GM18858 (cell line): ENCODE results near the gene MACF1.

Experiments
- ATAC-seq: cut with Tn5 transposase; IDR thresholded peaks from one replicate; pipeline ENCODE4 v1.9.1; 2021; ENCODE audit not compliant: unreplicated experiment

MACF1 gene

DNA sequence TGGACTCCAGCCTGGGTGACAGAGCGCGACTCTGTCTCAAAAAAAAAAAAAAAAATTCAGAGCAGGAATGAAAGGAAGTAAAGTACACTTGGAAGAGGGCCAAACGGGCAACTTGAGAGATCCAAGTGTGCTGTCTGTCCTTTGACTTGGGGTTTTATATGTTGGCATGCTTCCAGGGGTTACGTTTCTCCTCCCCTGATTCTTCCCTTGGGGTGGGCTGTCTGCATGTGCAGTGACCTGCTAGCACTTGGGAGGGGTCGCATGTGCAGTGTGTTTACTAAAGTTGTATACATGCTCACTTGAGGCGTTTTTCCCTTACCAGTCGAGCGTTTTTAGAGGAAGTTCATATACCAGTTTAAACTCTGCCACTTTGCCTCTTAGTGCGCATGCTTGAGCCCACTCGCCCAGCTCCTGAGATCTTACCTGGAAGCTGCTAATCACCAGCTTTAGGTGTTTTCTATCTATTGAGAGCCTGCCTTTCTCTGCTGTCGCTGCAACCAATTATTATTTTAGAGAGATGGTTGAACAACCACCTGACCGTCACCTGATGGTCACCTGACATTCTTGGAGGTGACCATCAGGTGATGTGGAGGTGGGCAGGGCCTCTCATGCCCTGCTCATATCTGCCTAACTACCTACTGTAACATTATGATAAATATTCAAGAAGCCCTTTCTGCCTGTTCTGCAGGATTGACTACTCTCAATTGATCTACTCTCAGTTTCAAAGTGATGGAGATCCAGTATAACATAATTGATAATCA lies 140.1 kb downstream of the MACF1 start:
- no peak for ATAC-seq

DNA sequence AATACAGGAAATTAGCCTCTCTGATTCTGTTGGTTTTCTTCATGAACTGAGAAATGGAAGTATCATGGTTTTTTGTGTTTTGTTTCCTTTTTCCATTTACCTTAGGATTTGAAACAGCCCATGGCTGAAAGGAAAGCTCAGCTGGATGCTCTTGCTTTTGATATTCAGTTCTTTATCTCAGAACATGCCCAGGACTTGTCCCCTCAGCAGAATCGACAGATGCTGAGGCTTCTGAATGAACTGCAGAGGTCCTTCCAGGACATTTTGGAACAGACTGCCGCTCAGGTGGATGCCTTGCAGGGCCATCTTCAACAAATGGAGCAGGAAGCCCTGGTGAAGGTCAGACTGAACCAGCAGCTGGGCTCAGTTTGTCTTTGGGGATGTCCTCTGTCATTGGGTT lies 142.4 kb downstream of the MACF1 start:
- no peak for ATAC-seq

DNA sequence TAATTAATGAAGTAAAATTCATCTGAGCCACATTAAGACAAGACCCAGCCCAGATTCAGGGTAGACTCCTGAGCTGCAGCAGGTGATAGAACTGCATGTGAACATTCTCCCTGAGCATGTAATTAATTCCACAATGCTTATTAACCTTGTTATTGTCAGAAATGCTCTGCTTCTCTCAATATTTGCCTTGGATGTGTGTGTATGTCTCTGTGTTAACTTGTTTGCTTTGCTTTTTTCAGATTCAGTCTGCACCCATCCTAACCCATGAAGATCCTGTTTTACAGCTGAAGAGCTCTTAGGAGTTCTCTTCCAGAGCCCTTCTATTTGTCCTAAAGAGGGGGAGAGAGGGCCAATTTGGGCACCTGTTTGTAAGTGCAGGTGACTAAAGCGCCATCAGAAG lies 143.8 kb downstream of the MACF1 start:
- ATAC-seq = no peak

DNA sequence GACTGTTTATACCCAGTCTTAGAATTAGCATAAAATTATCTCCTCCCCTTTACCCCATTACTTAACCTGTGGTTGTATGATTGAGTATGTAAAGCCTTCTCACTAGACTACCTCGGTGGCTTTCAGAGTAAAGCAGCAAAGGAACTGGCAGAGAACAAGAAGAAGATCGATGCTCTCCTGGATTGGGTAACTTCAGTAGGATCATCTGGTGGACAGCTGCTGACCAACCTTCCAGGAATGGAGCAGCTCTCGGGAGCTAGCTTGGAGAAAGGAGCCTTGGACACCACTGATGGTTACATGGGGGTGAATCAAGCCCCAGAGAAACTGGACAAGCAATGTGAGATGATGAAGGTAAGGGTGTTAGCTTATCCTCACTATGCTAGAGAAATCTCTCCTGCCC lies 148.4 kb downstream of the MACF1 start:
- no peak for ATAC-seq

DNA sequence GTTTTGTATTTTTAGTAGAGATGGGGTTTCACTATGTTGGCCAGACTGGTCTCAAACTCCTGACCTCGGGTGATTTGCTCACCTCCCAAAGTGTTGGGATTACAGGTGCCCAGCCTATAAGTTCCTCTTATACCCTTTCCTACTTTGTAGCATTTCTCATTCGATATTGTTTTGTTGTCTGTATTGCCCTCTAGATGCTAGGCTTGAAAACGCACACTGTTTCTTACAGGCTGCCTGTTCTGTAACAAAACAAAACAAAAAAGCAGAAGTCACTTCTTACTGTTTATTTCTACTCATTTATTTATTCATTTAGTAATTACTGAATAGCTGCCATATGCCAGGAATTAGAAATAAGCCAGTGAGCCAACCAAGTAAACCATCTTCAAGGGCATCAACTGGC lies 150.1 kb downstream of the MACF1 start:
- no peak for ATAC-seq

DNA sequence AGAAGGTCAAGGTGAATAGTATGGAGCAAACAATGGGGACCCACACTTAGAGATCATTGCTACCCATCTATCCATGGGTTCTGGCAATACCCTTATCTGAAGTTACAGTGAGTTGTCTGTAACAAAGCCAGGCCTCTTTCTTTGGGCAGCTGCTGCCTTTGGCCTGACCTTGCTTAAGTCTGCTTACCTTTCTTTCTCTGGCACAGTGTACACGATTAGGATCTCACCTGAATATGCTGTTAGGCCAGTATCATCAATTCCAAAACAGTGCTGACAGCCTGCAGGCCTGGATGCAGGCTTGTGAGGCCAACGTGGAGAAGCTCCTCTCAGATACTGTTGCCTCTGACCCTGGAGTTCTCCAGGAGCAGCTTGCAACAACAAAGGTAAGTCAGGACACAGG lies 154.0 kb downstream of the MACF1 start:
- ATAC-seq = no peak

DNA sequence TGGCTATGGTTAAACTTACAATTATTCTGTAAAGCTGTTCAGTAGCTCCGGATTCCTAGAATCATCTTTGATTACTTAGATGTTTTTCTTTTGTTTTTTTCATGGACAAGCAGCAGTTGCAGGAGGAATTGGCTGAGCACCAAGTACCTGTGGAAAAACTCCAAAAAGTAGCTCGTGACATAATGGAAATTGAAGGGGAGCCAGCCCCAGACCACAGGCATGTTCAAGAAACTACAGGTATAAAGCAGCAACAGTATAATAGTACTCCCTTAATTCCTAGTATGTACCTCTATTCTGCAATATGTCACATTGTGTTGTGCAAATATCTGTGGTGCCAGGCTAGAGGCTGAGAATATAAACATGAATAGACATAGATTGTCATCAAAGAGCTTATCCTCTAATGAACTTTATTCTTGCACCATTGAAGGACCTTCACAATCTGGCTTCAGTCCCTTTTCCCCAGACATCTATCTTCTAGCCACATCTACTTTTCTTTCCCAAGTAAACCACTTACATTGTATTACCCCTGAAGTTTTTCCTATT lies 154.6 kb downstream of the MACF1 start:
- no peak for ATAC-seq

DNA sequence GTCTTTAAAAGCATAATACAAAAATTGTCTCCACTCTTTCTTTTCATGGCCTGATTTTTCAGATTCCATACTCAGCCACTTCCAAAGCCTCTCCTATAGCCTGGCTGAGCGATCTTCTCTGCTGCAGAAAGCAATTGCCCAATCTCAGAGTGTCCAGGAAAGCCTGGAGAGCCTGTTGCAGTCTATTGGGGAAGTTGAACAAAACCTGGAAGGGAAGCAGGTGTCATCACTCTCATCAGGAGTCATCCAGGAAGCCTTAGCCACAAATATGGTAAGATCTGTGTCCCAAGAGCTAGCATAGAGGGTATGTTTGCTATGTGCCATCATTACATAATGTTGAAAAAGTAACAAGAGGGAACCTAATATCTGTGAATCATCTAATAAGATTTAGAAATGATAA lies 156.2 kb downstream of the MACF1 start:
- no peak for ATAC-seq

DNA sequence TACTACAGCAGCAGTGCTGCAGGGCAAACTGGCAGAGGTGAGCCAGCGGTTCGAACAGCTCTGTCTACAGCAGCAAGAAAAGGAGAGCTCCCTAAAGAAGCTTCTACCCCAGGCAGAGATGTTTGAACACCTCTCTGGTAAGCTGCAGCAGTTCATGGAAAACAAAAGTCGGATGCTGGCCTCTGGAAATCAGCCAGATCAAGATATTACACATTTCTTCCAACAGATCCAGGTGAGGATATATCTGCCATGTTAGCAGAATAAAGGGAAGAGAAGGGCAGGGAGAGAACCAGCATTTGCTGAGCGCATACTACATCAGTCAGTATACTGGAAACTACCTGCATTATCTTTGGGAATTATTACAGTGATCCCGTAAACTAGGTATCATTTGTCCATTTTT lies 157.0 kb downstream of the MACF1 start:
- no peak for ATAC-seq

DNA sequence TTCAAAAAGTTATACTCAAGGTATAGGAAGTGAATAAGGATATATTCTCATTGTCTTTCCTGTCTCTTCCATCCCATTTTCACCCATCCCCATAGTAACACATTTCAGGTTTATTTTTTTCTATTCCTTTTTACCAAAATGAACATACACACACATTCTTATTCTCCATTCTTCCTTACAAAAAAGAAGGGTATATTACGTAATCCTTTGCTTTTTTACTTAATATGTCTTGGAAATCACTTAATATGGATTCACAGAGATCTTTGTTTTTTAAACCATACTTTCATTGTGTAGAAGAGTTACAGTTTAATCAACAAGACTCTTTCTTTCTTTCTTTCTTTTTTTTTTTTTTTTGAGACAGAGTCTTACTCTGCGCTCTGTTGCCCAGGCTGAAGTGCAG lies 158.8 kb downstream of the MACF1 start:
- no peak for ATAC-seq

DNA sequence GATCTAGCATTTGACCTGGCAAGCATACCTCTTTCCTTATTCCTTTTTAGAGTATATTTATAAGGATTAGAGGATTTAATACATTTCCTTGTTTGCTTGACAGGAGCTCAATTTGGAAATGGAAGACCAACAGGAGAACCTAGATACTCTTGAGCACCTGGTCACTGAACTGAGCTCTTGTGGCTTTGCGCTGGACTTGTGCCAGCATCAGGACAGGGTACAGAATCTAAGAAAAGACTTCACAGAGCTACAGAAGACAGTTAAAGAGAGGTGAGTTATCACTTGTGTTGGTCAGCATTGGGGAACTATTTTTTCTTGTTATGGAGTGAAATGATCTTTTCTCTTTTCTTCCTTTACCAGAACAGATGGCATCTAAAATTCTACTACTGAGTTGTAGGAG lies 163.6 kb downstream of the MACF1 start:
- no peak for ATAC-seq

DNA sequence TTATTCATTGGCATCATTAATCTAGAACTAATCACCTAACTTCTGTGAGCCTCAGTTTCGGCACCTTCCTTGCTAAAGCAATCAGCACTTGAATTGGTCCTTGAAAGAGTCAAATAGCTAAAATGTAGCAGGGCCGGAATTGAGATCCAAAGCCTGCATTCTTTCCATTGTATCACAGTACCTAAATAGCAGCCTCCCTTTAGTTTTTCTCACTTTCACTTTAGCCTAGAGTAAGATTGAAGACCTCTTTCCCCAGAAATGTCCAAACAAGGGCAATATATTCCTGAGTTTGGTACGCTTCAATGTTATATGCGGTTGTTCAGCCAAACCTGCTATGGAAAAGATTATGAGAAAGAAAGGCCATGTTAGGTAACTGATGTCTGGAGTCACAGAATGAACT lies 165.1 kb downstream of the MACF1 start:
- no peak for ATAC-seq

DNA sequence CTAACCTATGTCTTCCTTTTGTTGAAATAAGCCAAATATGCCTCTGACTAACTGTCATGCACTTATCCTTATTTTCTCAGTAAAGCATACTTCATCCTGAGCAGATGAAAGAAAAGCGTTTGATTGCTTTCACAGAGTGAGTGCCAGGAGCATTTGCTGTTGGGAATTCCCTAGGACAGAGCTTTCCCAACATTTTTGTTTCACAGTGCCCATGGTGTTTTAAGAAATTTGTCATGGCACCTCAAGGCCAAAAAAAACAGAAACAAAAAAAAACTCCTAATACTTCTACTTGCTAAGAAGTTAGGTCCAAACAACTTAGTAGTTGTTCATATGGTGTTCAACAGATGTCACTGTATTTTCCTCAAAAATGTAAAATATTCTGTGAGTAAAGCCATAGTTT lies 166.1 kb downstream of the MACF1 start:
- ATAC-seq = no peak

DNA sequence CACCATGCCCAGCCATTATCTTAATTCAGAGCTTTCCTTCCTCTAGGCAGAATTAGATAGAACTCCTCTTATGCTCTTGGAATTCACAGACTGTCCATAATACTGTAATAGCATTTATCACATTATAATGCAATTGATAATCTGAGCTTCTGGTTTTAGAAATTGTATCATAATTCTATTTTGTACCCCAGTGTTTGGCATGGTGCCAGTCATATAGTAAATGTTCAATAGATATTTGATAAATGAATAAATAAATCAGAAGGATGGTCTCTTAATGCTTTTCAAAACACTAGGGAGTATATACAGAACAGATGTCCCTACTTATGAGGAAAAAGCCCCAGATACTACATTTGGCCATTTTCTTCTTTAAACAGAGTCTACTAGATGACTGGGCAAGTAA lies 167.6 kb downstream of the MACF1 start:
- no peak for ATAC-seq

DNA sequence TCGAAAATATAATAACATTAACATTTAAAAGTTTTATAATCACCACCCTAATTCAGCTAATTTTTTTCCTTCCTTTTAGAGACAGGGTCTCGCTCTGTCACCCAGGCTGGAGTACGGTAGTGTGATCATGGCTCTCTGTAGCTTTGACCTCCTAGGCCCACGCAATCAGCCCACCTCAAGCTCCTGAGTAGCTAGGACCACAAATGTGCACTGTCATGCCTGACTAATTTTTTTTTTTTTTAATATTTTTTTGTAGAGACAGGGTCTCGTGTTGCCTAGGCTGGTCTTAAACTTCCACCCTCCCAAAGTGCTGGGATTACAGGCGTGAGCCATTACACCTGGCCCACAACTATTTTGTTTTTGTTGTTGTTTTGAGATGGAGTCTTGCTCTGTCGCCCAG lies 172.2 kb downstream of the MACF1 start:
- no peak for ATAC-seq

DNA sequence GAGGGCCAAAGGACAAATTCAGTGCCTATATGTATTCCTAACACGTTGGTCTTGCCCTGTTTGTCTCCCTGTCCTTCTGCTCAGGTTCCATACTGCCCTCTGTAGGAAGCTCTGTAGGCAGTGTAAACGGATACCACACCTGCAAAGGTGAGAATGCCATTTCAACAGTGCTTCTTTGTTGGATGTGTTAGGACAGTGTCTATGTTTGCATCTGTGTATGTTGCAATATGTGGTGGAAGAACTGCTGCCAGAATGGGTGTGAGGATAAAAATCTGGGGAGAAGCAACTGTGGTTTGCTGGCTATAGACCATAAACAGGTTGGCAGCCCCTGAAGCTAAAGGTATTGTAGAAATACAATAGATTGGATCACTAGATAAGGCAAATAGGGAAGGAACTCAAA lies 173.9 kb downstream of the MACF1 start:
- ATAC-seq = no peak

DNA sequence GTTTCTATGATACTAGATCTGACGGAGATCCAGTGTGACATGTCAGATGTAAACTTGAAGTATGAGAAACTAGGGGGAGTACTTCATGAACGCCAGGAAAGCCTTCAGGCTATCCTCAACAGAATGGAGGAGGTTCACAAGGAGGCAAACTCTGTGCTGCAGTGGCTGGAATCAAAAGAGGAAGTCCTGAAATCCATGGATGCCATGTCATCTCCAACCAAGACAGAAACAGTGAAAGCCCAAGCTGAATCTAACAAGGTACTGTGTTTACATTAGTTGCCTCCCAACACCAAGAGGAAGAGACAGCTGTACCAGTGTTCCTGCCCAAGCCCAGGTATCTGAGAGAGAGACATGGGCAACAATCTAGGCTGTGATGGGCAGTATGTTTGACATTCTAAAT lies 174.7 kb downstream of the MACF1 start:
- no peak for ATAC-seq

DNA sequence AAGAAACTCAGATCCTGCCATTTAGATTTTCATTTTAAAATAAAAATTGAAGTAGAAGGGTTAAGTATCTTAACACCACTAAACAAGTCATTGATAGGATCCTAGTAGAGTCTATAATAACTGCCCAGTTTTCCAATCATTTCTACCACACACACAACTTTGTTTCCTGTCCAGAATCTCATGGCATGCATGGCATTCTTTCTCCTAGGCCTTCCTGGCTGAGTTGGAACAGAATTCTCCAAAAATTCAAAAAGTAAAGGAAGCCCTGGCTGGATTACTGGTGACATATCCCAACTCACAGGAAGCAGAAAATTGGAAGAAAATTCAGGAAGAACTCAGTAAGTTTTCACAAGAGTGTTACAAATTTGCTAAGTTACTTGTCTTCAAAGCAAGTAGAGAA lies 175.5 kb downstream of the MACF1 start:
- no peak for ATAC-seq

DNA sequence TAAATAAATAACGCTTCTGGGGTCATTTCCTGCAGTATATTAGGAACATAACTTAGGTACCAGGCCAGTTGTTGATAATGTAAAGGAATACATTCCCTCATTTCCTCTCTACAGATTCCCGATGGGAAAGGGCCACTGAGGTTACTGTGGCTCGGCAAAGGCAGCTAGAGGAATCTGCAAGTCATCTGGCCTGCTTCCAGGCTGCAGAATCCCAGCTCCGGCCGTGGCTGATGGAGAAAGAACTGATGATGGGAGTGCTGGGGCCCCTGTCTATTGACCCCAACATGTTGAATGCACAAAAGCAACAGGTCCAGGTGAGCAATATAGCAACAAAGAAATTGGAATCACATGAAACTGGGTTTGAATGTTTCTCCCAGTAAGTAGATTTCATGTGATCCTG lies 177.3 kb downstream of the MACF1 start:
- no peak for ATAC-seq

DNA sequence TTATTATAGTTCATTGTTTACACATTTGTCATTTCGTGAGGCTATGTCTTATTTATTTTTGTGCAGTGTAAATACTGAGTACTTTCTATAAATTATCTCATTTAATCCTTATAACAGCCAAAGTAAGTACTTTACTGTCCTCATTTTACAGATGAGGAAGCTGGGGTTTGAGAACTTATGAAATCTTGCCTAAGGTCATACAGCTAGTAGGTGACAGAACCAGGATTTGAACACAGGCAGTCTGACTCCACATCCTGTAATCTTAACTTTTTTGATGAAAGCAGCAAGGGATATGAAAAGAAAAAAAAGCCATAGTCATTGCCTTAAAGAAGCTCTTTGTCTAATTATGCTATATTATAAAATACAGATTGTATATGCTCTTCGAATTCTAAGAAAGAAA lies 179.8 kb downstream of the MACF1 start:
- no peak for ATAC-seq

DNA sequence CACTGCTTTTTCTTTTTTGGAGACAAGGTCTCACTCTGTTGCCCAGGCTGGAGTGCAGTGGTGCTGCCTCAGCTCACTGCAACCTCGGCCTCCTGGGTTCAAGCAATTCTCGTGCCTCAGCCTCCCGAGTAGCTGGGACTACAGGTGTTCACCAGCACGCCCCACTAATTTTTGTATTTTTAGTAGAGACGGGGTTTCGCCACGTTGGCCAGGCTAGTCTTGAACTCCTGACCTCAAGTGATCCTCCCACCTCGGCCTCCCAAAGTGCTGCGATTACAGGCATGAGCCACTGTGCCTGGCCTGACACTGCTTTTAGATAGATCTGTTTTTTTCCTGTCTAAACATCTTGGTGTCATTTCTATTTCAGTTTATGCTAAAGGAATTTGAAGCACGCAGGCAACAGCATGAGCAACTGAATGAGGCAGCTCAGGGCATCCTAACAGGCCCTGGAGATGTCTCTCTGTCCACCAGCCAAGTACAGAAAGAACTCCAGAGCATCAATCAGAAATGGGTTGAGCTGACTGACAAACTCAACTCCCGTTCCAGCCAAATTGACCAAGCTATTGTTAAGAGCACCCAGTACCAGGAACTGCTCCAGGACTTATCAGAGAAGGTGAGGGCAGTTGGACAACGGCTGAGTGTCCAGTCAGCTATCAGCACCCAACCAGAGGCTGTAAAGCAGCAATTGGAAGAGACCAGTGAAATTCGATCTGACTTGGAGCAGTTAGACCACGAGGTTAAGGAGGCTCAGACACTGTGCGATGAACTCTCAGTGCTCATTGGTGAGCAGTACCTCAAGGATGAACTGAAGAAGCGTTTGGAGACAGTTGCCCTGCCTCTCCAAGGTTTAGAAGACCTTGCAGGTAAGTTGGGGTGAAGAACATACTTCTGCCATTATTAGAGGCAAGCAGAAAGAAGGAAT lies 180.8 kb downstream of the MACF1 start:
- no peak for ATAC-seq

DNA sequence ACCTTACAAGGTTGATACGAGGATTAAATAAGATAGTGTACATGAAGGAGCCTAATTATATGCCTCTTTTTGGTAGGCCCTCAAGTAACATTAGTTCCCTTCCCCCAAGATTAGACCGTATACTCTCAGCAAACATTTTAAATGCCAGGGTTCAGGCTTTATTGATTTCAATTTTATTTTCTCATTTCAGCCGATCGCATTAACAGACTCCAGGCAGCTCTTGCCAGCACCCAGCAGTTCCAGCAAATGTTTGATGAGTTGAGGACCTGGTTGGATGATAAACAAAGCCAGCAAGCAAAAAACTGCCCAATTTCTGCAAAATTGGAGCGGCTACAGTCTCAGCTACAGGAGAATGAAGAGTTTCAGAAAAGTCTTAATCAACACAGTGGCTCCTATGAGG lies 182.5 kb downstream of the MACF1 start:
- ATAC-seq = no peak
